ENCODE results near the gene PGS1. TPM values are rescaled to one million over a fixed set of nuclear protein-coding genes. Genes with fewer than 3 reads are reported as not detected.
A peak's percentile ranks its signal among the peaks of the same experiment; 100 is the strongest.

Gene PGS1
- total and polyA plus RNA-seq, 2 donors from 2014 or later: 15.6 to 65.4 TPM

GRCh38 chr17:78343543-78344201, 34.8 kb upstream of the PGS1 start:
- intact Hi-C loops (cut with DNase I): no loop called here
- H3K9me3 ChIP-seq (ENCODE audit: control insufficient read depth in 2 of 3, insufficient read depth in 1 of 3, low read length in 3 of 3): no peaks in the 10 kb centered on the region
- H3K4me1 ChIP-seq (ENCODE audit: control insufficient read depth in 2 of 3, insufficient read depth in 2 of 3, low read depth in 1 of 3, low read length in 3 of 3): peaks cover 0 to 19% (median 0%) of the 10 kb centered on the region in 3 donors
- DNase-seq: peak in 1 of 5 donors; percentile 94
- FAIRE-seq: no peak
- no peak for TF ChIP-seq CTCF (IDR thresholded peaks at IDR 0.05; ENCODE audit: borderline replicate concordance, extremely low read depth, insufficient read depth)
- no peak overlapping the region for H3K4me3 ChIP-seq (ENCODE audit: low read length in 3 of 3)
- no peaks in the 10 kb centered on the region for H3K36me3 ChIP-seq (ENCODE audit: control insufficient read depth in 2 of 3, insufficient read depth in 3 of 3, low read length in 3 of 3)
- no peak overlapping the region for H3K9ac ChIP-seq (ENCODE audit: low read length in 3 of 3)
- H3K27me3 ChIP-seq (ENCODE audit: control insufficient read depth, insufficient read depth, low read length): no peaks in the 10 kb centered on the region
- peak overlapping the region in 1 of 2 donors; percentile 8 for H3K27ac ChIP-seq (ENCODE audit: low read depth in 2 of 2, low read length in 2 of 2)

GRCh38 chr17:78344666-78345065, 33.8 kb upstream of the PGS1 start:
- Histone ChIP-seq H3K4me3 (ENCODE audit: low read length in 3 of 3) (no peak overlapping the region), H3K27ac (ENCODE audit: low read depth in 2 of 2, low read length in 2 of 2) (no peak overlapping the region), H3K4me1 (ENCODE audit: control insufficient read depth in 2 of 3, insufficient read depth in 2 of 3, low read depth in 1 of 3, low read length in 3 of 3) (peaks cover 0 to 19% (median 0%) of the 10 kb centered on the region in 3 donors), H3K36me3 (ENCODE audit: control insufficient read depth in 2 of 3, insufficient read depth in 3 of 3, low read length in 3 of 3) (no peaks in the 10 kb centered on the region), H3K9ac (ENCODE audit: low read length in 3 of 3) (no peak overlapping the region), H3K27me3 (ENCODE audit: control insufficient read depth, insufficient read depth, low read length) (no peaks in the 10 kb centered on the region), H3K9me3 (ENCODE audit: control insufficient read depth in 2 of 3, insufficient read depth in 1 of 3, low read length in 3 of 3) (no peaks in the 10 kb centered on the region)
- DNase-seq: peak in 1 of 5 donors; percentile 73
- TF ChIP-seq CTCF (IDR thresholded peaks at IDR 0.05; ENCODE audit: borderline replicate concordance, extremely low read depth, insufficient read depth): no peak
- intact Hi-C loops (cut with DNase I): no loop called here
- FAIRE-seq: no peak

GRCh38 chr17:78345172-78345571, 33.3 kb upstream of the PGS1 start:
- FAIRE-seq (no peak), DNase-seq (peak in 1 of 5 donors; percentile 62)
- intact Hi-C loops (cut with DNase I): no loop called here
- no peak for TF ChIP-seq CTCF (IDR thresholded peaks at IDR 0.05; ENCODE audit: borderline replicate concordance, extremely low read depth, insufficient read depth)
- Histone ChIP-seq H3K4me3 (ENCODE audit: low read length in 3 of 3) (no peak overlapping the region), H3K4me1 (ENCODE audit: control insufficient read depth in 2 of 3, insufficient read depth in 2 of 3, low read depth in 1 of 3, low read length in 3 of 3) (peaks cover 0 to 19% (median 0%) of the 10 kb centered on the region in 3 donors), H3K27me3 (ENCODE audit: control insufficient read depth, insufficient read depth, low read length) (no peaks in the 10 kb centered on the region), H3K27ac (ENCODE audit: low read depth in 2 of 2, low read length in 2 of 2) (no peak overlapping the region), H3K36me3 (ENCODE audit: control insufficient read depth in 2 of 3, insufficient read depth in 3 of 3, low read length in 3 of 3) (no peaks in the 10 kb centered on the region), H3K9ac (ENCODE audit: low read length in 3 of 3) (no peak overlapping the region), H3K9me3 (ENCODE audit: control insufficient read depth in 2 of 3, insufficient read depth in 1 of 3, low read length in 3 of 3) (no peaks in the 10 kb centered on the region)

Measured in kidney (tissue), 14 donors.